ENCODE measurements around the gene PRKN.

- TF ChIP-seq CTCF (IDR thresholded peaks at IDR 0.05), result no peak
- no peak for TF ChIP-seq POLR2A (IDR thresholded peaks at IDR 0.05)
These were observed 1291.3 kb downstream of the PRKN start for GRCh38 chr6:161436106-161436876.
